HG03196 (cell line): ENCODE data around the gene PPM1D.
A peak's percentile ranks its signal among the peaks of the same experiment; 100 is the strongest.
"Not testable (repeated sequence)": the region's sequence is repeated elsewhere in the genome, so short reads cannot be mapped to it uniquely, and the experiment has no call there.

Source experiments
- ATAC-seq: cut with Tn5 transposase; IDR thresholded peaks from one replicate; pipeline ENCODE4 v1.9.1; 2021; ENCODE audit not compliant: unreplicated experiment

Gene PPM1D

DNA sequence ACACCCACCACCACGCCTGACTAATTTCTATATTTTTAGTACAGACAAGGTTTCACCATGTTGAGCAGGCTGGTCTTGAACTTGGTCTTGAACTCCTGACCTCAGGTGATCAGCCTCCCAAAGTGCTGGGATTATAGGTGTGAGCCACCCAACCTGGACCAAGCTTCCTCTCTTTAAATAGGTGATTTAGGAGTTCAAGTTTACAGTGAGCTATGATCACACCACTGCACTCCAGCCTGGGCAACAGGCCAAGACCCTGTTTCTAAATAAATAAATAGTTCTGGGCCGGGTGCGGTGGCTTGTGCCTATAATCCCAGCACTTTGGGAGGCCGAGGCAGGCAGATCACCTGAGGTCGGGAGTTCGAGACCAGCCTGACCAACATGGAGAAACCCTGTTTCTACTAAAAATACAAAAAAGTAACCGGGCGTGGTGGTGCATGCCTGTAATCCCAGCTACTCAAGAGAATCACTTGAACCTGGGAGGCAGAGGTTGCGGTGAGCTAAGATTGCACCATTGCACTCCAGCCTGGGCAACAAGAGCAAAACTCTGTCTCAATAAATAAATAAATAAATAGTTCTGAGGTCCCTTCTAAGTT lies 6.5 kb upstream of the PPM1D start:
- ATAC-seq: not testable (repeated sequence)

DNA sequence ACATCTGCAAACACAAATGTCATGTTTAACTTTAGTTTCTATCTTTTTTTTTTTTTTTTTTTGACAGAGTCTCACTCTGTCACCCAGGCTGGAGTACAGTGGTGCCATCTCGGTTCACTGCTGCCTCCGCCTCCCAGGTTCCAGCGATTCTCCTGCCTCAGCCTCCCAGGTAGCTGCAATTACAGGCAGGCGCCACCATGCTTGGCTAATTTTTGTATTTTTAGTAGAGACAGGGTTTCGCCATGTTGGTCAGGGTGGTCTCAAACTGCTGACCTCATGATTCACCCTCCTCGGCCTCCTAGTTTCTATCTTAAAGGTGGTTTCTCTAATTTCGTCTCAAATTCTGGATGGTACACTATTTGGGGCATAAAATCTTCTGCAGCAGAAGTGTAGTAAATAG lies 5.8 kb upstream of the PPM1D start:
- ATAC-seq: not testable (repeated sequence)

DNA sequence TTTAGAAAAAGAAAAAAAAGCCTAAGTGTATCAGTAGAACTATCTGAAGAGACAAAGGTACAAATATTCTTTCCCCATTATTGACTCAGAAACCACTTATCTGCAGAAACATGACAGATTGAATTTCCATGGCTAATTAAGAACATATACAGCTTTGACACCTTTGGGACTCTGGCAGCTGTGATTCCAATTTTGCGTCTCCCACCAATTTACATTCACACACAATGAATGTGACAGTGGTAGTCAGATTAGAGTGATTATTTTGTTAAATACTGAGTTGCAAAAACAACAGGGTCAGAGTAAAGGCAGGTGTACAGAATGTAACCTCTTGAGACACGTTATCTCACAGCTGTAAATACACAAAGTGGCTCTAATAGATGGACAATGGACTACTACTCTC lies 5.3 kb upstream of the PPM1D start:
- no peak for ATAC-seq

DNA sequence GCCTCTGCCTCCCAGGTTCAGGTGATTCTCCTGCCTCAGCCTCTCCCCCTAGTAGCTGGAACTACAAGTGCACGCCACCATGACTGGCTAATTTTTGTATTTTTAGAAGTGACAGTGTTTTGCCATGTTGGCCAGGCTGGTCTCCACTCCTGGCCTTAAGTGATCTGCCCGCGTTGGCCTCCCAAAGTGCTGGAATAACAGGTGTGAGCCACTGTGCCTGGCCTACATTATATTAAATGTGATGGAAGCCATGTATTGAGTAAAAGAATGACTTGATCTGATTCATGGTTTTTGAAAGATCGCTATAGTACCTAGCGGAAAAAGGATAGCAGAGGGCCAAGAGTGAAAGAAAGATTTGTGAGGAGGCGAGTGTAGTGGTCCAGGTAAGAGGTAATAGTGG lies 2.7 kb upstream of the PPM1D start:
- ATAC-seq: no peak

DNA sequence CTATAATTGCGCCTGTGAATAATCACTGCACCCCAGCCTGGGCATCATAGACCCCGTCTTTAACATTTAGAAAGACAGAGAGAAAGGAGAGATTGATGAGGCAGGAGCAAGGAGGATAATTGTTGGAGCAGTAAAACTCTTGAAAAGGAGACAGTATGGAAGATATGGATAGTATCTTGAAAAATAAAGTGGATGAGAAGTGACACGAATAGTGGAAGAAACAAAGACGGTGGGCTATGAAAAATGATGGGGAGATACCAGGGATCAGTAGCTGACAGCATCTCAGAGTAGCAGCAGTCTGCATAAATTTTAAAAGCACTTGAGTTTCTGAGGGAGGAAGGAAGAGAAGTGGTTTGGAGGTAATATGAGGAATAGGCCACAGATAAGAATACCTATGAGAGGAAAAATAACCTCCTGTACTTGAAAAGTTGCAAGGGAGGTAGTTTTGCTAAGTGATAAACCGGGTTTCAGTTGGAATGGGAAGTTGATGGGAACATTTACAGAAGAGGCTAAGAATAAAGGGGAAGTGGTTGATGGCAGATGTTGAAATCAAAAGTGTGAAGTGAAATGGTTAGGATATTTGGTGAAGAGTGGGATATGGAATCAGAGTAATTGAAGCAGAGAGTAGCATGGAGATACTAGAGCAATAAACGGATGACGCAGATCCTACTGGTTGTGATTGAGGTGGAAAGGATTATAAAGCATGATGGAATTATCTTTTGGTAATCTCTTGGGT lies 1.8 kb upstream of the PPM1D start:
- no peak for ATAC-seq

DNA sequence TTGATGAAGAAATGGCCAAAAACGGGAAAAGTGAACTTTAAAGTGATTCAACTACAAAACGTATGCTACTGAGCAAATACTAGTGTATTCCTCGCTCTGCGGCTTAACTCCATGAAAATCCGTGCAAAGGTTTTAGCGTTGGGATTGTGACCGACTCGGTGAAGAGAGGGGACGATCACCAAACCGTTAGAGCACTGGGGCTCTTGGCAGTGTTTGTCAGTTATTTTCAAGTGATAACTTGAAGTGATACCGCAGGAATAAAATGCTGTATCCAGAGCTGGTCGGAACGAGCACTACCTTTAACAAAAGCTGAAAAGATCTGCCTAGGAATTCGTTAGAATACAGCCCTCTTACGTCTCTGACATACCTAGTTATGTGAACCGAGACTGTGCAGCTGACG lies 773 bp upstream of the PPM1D start:
- ATAC-seq: no peak

DNA sequence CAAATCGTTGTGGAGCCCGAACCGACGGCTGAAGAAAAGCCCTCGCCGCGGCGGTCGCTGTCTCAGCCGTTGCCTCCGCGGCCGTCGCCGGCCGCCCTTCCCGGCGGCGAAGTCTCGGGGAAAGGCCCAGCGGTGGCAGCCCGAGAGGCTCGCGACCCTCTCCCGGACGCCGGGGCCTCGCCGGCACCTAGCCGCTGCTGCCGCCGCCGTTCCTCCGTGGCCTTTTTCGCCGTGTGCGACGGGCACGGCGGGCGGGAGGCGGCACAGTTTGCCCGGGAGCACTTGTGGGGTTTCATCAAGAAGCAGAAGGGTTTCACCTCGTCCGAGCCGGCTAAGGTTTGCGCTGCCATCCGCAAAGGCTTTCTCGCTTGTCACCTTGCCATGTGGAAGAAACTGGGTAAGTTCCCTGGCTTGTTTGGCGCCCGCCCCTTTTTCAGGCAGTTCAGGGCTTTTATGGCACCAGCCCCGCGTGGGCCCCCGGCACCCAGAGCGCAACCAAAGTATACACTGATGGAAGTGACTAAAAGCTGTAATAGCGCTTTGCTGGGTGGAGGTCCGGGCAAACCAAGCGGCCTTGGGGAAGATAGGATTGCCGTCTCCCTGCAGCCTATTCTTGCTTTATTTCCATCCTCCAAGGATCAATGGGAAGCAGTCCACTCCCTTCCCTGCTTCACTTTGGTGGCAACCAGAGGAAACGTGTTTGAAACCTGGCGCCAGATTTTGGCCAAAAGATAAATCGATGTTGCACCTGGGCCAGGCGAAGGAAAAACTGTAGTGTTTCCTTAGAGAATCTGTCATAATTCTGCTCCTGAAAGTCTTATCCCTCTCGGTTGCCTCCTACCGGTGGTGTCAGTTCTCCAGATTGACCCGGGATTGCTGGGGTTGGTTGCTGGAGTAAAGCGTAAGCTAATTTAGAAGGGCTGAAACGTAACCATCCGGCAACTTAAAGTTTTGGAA lies 775 bp downstream of the PPM1D start:
- ATAC-seq: peak; percentile 5

DNA sequence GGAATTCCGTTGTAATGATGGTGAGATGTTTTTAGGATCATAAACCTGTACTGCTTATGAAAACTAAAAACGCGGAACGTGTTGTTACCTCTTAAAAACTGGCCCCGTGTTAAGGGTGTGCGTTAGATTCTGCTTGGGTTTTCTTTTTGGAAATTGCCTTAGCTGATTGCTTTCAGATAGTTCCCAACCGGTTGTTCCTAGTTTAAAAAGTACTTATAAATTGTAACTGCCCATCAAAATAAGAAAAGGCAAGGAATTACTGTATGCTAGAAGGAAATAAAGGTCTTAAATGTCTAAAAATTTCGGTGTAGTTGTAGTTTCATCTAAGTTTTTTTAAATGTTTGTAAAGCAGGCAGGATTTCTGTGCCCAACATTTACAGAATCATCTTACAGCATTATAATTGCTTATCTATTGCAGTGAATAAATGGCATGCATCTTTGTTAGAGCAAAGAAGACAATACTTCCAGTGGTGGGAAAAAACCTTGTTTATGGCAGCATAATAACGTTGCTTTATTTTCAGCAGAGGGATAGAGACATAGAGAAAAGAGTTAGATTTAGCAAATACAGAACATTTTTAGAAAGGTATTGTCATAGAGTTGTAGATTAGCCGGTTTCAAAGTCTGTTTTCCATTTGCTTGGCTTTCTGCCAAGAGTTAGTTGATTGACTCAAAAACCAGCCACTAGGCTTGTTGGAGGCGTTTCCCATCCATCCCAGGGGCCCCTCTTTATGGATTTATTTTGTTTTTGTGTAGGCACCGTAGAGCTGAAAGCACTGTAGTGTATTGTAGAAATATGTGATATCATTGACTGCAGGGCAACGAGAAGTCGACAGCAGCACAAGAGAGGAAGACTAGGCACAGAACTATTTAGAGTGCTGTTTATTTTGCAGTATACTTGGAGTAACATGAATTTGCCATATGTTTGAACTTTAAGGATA lies 1.7 kb downstream of the PPM1D start:
- no peak for ATAC-seq

DNA sequence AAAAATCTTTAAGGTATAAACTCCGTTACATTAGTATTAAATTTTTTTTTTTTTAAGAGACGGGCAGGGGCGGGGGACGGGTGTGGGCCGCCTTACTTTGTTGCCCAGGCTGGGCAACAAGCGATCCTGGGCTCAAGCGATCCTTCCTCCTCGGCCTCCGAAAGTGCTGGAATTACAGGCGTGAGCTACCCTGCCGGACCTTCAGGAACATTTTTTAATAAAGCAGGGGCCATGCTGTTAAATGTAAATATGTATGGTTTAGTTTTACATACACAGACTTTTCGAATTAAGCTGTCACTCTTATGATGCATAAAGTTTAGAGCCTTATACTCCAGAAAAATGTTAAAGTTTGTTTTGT lies 2.4 kb downstream of the PPM1D start:
- ATAC-seq: no peak

DNA sequence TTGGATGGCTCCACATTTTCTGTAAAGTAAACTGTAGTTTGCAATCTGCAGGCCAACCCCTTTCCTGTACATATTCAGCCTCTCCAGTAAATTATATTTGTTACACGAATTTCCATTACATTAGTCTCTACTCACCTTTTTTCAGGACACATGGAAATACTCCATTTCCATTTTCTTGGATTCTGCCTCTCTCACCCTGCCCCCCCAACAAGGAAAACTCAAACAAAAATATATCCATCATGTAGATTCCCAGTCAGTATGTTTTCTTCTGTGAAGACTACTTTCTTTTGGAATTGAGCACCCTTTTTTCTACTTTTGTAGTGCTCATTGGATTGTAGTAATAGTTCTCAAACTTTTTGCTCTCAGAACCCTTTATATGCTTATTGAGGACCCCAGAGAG lies 2.9 kb downstream of the PPM1D start:
- ATAC-seq: no peak

DNA sequence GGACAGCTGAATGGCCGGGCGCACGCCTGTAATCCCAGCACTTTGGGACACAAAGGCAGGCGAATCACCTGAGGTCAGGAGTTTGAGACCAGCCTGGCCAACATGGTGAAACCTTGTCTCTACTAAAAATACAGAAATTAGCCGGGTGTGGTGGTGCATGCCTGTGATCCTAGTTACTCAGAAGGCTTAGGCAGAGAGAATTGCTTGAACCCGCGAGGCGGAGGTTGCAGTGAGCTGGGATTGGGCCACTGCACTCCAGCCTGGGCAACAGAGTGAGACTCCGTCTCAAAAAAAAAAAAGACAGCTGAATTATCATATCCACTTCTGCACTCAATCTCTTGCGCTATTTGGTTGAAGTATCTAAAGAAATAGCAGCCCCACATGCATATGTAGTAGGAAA lies 3.5 kb downstream of the PPM1D start:
- ATAC-seq: not testable (repeated sequence)

DNA sequence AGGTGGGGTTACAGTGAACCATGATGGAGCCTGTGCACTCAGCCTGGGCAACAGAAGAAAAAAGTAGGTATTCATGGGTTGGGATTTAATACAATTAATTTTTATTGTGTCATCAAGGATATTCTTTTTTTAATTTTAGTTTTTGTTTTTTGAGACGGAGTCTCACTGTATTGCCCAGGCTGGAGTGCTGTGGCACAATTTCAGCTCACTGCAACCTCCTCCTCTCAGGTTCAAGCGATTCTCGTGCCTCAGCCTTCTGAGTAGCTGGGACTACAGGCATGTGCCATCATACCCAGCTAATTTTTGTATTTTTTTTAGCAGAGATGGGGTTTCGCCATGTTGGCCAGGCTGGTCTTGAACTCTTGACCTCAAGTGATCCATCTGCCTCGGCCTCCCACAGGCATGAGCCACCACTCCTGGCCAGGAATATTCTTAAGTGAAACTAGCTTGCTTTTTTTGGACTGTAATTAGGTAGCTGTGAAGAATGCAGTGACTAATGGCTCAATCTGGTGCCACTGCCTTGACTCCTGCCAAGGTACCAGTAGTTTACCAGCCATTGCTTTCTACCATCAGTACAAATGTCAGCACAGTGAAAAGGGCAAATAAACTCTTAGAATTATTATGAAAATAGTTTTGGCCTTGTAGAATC lies 4.8 kb downstream of the PPM1D start:
- no peak for ATAC-seq

DNA sequence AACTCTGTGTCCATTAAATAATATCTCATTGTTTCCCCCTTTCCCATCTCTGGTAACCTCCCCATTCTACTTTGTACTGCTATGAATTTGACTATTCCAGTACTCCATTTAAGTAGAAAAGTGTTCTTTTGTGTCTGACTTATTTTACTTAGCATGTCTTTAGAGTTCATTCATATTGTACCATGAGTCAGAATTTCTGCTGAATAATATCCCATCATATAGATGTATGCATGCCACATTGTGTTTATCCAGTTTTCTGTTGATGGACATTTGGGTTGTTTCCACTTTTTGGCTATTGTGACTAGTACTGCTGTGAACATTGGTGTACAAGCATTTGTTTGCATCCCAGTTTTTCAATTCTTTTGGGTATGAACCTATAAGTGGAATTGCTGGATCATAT lies 6.0 kb downstream of the PPM1D start:
- ATAC-seq: no peak

DNA sequence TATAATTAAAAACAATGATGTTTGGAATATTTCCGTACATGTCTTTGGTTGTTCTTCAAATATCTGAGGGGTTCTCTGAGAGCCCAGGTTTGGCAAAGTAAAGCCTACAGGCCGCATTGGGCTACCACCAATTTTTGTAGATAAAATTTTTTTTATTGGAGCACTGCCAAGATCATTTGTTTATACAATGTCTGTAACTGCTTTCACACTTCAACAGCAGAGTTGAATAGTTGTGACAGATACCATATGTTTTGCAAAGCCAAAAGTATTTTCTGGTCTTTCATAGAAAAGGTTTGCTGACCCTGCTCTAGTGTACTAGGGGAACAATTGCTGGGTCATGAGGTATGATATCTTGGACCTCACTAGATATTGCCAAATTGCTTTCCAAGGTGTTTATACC lies 10.5 kb downstream of the PPM1D start:
- no peak for ATAC-seq

DNA sequence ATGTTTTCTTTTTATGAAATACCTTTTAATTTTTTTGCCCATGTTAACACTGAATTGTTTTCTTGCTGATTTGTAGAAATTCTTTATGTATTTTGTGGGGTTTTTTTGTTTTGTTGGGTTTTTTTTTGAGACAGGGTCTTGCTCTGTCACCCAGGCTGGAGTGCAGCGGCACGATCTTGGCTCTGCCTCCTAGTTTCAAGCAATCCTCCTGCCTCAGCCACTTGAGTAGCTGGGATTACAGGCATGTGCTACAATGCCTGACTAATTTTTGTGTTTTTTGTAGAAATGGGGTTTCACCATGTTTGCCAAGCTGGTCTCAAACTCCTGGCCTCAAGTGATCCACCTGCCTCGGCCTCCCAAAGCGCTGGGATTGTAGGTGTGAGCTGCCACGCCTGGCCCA lies 11.3 kb downstream of the PPM1D start:
- not testable (repeated sequence) for ATAC-seq

DNA sequence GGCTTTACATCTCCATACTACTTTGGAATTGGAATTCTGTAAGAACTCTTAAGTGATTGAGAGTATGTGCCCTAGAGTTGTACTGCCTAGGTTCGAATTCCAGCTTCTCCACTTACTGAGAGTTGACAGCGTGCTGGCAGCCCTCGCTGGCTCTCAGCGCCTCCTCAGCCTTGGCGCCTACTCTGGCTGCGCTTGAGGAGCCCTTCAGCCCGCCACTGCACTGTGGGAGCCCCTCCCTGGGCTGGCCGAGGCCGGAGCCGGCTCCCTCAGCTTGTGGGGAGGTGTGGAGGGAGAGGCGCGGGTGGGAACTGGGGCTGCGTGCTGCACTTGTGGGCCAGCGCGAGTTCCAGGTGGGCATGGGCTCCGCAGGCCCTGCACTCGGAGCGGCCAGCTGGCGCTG lies 13.3 kb downstream of the PPM1D start:
- ATAC-seq: no peak

DNA sequence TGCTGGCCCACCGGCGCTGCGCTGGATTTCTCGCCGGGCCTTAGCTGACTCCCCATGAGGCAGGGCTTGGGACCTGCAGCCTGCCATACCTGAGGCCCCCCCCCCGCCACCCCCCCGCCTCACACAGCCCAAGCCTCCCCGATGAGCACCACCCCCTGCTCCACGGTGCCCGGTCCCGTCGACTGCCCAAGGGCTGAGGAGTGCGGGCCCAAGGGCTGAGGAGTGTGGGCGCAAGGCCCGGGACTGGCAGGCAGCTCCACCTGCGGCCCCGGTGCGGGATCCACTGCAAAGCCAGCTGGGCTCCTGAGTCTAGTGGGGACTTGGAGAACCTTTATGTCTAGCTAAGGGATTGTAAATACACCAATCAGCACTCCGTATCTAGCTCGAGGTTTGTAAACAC lies 13.8 kb downstream of the PPM1D start:
- ATAC-seq: not testable (repeated sequence)

DNA sequence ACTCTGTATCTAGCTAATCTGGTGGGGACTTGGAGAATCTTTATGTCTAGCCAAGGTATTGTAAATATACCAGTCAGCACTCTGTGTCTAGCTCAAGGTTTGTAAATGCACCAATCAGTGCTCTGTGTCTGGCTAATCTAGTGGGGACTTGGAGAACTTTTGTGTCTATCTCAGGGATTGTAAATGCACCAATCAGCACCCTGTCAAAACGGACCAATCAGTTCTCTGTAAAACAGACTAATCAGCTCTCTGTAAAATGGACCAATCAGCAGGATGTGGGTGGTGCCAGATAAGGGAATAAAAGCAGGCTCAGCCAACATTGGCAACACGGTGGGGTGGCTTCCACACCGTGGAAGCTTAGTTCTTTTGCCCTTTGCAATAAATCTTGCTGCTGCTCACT lies 14.3 kb downstream of the PPM1D start:
- not testable (repeated sequence) for ATAC-seq

DNA sequence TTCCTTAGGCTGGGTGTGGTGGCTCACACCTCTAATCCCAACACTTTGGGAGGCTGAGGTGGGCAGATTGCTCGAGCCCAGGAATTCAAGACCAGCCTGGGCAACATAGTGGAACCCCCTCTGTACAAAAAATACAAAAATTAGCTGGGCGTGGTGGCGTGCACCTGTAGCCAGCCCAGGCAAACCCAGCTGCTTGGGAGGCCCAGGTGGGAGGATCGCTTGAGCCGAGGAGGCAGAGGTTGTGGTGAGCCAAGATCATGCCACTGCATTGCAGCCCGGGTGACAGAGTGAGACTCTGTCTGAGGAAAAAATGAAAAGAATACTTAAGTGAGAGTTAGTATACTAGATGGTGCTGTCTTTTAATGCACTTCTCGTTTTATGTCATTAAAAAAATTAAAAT lies 15.1 kb downstream of the PPM1D start:
- ATAC-seq: no peak

DNA sequence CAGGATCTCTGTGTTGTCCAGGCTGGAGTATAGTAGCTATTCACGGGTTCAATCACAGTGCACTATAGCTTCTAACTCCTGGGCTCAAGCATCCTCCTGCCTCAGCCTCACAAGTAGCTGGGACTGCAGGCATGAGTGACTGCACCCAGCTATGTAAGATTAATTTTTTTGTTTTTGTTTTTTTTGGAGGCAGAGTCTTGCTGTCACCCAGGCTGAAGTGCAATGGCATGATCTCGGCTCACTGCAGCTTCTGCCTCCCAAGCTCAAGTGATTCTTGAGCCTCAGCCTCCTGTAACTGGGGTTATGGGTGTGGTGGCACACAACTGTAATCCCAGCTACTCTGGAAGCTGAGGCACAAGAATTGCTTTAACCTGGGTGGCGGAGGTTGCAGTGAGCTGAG lies 15.8 kb downstream of the PPM1D start:
- ATAC-seq: no peak
